GM21528 (cell line): ENCODE data around the gene TNIP2.

Experiments used
- ATAC-seq: cut with Tn5 transposase; IDR thresholded peaks from one replicate; pipeline ENCODE4 v1.9.1; 2021; ENCODE audit warnings: mild to moderate bottlenecking, moderate library complexity; ENCODE audit not compliant: unreplicated experiment, low FRiP score

The TNIP2 gene

DNA sequence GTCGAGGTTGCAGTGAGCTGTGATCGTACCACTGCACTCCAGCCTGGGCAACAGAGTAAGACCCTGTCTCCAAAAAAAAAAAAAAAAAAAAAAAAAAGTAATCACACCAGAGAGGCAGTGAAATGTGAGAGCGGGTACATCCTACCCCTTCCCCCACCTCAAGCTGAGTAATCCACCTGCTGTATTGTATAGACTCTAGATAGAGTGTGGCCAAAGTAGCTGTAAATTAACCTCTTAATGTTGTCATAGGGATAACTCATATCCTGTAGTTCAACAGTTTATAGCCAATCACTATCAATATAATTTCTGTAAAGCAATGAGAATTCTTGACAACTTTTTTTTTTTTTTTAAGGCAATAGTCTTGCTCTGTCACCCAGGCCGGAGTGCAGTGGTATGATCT, 30.8 kb downstream of the TNIP2 start:
- no peak for ATAC-seq

DNA sequence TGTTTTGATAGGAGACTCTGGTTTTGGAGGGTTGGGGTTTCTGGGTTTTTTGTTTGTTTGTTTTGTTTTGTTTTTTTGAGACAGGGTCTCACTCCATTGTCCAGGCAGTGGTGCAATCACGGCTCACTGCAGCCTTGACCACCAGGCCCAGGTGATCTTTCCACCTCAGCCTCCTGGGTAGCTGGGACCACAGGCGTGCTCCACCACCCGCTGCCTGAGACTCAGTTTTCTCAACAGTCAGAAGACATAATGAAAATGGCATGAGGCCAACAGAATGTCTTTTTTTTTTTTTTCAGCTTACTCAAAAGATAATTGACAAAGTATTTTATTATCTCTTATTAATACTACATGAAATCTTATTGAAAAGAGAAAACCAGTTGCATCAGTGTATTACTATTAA, 32.4 kb downstream of the TNIP2 start:
- no peak for ATAC-seq

DNA sequence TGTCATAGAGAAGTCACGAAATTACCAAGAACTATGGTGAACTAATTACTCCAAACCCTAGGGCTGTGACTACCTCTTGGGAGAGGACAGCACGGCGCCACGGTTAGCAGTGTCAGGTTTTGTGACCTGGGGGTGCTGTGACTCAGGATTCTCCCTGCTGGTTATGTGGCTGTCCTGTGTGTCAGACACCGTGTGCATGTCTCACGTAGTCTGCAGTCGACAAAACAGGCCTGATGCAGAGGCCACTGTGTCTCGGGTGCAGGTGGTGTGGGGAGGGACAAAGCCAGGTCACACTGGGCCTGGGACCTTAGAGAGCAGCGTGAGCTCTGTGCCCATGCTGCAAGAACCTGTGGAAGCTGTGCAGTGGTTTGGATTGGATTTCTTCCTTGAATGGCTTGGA, 34.1 kb downstream of the TNIP2 start:
- no peak for ATAC-seq

DNA sequence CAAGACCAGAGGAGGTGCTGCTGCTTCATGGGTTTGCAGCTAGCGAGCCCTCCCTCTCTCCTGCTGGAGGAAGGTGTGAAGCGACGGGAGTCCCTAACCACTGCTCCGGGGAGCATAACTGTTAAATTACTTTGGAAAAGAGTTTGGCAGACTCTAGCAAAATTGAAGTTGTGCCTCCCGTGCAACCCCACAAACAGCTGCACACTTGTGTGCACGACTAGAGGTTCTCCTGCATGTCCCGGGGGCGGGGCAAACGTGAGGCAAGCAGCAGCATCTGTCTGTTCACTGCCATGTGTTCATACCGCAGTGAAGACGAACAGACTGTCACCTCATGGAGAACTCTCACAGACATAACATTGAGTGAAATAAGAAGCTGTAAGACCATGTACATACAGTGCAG, 34.5 kb downstream of the TNIP2 start:
- no peak for ATAC-seq

DNA sequence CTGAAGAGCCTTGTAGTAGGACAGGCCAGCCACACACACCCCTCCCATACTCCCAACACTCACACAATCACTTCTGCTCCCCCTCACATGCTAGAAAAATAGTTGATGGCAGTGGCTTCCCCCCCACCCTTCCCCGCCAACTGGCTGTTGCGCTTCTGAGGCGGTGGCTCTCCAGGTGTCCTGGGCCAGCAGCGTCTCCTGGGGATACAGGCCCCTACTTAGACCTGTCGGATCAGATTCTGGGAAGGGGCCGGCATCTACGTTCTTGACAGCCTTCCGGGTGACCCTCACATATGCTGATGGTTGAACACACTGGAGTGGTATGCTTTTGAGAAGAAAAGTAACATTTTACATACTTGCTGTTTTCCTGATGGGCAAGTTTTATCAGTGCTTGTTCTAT, 39.9 kb downstream of the TNIP2 start:
- no peak for ATAC-seq

DNA sequence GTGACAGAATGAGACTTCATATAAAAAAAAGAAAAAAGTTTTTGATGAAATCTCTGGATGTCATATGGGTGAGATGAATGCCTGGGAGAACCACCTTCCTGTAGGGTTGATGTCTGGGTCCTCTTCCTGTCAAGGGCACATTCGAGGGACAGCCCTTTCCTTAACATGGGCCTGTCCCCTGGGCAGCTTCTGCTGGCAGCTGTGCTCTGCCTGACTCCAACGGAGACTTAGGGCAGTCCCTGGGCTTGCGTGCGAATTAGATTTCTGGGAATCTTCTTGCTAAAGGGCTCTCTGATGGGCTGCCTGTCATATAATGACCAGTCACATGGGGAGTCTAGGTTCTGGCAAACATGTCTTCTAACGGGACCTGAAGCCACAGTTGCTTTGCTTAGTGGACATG, 40.7 kb downstream of the TNIP2 start:
- ATAC-seq, result no peak

DNA sequence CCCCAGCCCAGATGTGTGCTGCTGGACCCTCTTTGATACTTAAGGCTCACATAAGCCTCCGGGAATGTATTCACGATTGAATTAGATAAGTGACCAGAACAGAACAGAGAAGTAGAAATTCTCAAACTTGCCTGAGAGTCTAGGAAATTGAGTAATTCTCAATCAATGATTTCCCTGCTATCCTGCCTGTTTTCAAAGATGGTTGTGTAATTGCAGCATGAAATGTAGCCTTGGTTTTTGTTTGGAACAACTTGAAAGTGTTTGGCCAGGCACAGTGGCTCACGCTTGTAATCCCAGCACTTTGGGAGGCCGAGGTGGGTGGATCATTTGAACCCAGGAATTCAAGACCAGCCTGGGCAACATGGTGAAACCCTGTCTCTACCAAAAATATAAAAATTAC, 41.2 kb downstream of the TNIP2 start:
- no peak for ATAC-seq

DNA sequence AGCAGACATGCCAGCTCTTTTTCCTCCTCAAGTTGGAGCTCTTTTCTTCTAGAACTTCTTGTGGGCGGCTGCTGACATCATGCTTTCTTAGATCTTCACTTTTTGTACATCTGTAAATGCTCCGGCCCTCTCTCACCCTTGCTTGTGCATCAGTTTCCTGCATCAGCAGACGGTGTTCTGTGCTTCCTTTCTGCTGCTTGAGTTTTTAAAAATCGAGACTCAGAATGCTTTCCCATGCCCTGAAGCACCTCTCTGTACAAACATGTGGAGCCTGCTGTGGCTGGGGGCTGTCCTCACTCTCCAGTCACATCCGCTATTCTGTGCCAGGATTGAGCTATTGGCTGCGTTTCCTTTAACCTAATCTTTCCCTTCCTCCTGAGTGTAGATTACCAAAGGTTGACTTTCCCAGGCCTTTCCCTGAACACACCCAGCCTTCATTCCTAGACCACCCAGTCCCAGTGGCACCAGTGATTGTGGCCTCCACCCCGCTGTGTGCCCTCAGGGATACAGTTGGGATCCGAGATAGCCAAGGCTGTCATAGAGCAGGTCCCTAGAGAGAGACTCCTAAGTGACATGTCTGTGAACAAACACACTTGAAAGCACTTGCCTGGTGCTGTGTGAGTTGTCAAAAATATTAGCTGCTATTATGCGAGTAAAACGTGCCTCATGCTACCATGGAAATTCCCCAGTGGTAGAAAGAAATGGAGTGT, 41.9 kb downstream of the TNIP2 start:
- no peak for ATAC-seq

DNA sequence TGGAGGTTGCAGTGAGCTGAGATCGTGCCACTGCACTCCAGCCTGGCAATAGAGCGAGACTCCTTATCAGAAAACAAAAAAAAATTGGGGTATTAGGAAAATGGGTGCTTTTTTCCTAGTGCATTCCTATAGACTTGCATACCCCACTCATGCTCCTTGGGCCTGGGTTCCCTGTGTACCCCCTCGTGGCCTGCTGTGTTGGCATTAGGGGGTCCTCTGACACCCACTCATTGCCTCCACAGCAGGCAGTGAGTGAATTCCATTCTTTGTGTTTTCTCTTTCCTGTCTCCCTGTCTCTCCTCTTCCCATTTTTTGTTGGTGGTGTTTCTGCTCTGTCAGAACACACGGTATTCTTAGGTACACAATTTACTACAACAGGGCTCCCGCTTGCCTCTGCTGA, 42.8 kb downstream of the TNIP2 start:
- ATAC-seq, result no peak

DNA sequence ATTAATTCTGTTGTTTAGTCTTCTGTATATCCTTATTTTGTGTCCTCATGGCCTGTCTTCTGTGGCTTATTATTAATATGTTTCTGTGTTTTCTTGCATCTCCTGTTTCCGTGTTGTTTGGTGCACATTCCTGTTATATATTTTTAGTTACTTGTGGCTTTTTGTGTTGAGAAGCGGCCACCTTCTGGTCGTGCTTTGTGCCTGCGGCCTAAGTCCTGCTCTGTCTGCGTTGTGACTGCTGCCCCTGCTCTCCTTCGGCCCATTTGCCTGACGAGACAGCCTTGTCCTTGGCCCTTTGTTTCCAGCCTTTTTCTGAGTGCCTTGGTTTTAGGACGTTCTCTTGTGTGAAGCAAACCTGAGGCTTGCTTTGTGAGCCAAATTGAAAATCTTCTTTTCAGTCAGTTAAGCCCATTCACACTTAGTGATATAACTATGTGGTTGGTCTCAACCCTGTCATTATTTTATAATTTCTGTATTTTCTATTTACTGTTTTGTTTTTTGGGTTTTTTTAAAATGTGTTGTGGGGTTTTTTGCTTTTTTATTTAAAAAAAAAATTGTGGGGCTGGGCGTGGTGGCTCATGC, 43.8 kb downstream of the TNIP2 start:
- ATAC-seq, result no peak

DNA sequence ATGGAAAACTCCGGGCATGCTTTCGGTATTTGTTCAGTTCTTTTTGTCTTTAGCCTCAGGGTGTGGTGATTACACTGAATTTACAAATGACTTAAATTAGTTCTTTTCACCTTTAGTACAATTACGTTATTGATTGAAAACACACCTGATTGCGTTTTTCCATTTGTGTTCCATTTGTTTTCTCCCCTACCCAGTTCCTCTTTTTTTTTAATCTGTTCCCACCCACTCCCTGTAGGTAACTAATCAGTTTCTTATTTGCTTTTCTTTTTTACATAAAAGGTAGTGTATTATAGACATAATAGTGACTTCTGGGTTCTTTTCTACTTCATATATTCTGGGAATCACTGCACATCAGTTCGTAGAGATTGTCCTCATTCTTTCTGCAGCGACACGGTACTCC, 53.4 kb downstream of the TNIP2 start:
- no peak for ATAC-seq

DNA sequence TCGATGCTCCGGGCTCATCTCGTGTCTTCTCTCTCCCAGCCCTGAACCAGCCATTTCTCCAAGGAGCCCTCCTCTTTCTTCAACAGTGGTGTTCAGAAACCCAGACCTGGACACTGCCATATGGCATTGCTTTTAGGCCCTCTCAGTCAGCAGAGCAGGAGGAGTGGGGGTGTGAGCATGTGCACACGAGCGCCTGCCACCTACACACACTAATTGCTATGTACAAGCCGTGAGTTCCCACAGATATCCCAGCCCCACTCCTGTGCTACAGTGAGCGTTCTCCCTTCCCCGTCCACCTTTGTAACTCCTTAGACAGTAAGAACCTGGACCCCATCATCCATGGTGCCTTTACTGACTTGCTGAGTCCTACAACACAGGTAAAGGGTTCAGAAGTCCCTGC, 53.8 kb downstream of the TNIP2 start:
- ATAC-seq, result no peak

DNA sequence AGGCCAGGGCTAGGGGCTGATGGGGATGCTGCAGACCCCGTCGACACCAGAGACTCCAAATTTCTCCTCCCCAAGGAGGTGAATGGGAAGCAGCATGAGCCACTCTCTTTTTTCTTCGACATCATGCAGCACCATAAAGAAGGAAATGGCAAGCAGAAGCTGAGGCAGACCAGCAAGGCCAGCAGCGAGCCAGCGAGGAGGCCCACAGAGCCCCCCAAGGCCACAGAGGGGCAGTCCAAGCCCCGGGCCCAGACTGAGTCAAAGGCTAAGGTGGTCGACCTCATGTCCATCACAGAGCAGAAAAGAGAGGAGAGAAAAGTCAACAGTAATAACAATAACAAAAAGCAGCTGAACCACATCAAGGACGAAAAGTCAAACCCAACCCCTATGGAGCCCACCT, 56.1 kb downstream of the TNIP2 start:
- no peak for ATAC-seq

DNA sequence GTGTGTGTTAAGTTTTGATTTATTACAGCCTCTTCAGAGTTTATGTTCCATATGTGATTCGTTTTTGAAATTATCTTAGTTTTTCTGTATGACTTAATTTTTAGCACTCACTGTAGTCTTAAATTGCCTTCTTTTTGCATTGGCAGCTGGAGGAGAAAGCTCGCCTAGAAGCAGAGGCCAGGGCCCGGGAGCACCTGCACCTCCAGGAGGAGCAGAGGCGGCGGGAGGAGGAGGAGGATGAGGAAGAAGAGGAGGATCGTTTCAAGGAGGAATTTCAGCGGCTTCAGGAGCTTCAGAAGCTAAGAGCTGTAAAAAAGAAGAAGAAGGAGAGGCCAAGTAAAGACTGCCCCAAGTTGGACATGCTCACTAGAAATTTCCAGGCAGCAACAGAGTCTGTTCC, 56.6 kb downstream of the TNIP2 start:
- ATAC-seq, result no peak

DNA sequence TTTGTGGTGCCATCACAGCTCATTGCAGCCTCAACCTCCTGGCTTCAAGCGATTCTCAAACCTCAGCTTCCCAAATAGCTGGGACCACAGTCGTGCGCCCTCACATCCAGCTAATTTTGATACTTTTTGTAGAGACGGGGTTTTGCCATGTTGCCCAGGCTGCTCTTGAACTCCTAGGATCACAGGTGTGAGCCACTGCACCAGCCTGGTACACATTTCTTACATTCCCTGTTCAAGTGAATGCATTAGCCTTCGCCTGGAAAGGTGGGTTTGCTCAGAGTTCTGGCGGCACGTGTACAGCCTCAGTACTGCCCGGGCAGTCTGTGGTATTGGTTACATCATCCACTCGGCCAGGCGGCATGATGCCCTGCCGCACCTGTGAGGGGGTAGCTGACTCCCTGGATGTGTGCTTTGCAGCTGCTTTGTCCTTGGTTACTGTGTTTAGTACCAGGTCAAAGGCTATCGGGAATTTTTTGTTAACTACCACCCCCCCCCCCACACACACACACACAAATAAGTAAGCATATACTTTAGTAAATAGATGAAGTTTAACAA, 57.1 kb downstream of the TNIP2 start:
- ATAC-seq, result no peak

DNA sequence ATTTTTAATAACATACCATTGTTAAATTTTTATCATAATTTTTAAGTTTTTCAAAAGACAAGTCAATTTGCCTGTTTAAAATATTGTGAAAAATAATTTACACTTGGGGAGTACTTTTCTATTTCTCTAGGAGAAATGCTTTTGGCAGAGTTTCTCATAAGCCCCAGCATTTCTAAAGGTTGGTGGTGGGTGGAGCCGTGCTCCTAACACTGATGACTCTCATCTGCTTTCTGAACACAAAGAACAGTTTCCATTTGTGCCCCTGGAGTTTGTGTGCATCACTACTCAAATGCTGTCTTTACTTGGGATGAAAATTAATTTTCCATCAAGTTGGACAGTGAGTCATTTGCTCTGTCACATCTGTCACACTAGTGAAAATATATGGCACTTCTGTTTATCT, 57.6 kb downstream of the TNIP2 start:
- ATAC-seq, result no peak

DNA sequence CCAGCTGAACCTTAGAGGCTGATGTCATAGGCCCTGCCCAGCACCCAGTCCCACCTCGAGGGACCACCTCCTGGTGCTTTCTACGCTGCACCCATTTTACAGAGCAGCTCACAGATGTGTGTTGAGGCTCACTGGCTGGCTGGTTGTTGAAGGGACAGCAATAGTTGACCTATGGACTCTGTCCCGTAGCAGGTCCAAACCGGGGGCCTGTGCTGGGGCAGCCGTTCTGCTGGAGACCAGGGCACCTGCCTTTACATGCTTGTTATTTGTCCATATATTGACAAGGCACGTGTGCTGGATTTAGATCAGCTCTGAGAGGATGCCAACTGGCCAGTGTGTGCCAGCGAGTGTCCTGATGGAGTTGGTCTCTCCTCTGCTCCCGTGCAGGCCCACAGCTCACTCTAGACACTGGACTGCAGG, 58.1 kb downstream of the TNIP2 start:
- no peak for ATAC-seq

DNA sequence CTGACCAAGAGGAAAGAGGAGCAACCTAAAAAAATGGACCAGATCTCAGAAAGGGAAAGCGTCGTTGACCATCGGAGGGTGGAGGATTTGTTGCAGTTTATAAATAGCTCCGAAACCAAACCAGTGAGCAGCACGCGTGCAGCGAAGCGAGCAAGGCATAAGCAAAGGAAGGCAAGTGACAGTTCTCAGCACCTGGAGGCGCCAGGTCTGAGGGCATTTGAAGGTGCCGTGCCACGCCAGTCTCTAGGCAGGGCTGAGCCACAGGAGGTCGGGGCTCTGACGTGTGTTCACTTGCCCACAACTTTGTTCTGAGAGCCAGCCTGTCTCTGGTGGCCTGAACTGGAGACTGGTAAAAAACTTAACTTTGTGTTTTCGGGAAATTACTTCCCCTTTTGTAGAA, 59.7 kb downstream of the TNIP2 start:
- peak; percentile 91 for ATAC-seq

DNA sequence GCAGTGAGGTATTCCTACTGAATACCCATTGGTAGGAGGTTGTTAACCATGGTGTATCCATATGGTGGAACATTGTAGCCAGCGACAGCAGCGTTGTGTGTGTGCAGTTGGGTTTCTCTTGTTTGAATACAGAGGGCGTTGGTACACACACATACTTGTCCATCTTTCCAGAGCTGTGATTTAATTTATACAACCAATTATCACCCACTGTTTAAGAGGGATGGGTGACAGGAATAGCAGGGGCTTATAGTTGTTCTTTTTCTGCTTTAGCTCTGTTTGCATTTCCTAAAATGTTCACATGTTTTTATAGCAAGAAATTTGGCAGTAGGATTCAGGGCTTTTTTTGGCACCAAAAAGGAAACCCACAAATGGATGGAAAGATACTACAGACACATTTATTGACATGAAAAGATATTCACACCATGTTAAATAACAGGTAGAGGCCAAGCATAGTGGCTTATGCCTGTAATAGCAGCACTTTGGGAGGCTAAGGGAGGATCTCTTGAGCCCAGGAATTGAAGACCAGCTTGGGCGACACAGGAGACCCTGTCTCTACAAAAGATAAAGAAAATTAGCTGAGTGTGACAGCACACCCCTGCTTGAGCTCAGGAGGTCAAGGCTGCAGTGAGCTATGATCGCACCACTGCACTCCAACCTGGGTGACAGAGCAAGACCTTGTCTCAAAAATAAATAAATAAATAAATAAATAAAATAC, 60.6 kb downstream of the TNIP2 start:
- no peak for ATAC-seq

DNA sequence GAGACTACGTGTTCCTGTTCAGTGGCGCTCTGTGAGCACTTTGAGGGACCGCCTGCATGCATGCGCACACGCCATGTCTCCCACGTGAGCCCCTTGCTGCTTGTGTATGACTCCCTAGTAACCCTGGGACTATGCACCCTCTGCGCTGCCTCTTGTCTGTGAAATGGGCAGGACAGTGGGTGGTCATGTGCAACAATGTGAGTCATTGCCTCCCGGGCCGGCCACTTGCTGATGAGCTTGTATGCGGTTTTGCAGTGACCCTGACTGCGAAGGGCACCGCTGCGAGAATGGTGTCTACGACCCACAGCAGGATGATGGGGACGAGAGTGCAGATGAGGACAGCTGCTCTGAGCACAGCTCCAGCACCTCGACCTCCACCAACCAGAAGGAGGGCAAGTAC, 61.4 kb downstream of the TNIP2 start:
- no peak for ATAC-seq

DNA sequence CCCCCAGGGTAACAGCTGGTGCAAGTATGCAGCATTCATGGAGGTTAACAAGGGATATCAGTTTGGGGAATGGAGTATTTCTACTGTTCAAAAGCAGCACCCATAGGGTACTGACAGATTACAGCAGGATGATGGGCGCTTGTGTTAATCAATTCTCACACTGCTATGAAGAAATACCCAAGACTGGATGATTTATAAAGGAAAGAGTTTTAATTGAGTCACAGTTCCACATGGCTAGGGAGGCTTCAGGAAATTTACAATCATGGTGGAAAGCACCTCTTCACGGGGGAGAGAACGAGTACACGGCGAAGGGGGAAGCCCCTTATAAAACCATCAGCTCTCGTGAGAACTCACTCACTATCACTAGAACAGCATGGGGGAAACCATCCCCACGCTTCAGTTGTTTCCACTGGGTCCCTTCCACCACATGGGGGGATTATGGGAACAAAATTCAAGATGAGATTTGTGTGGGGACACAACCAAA, 64.1 kb downstream of the TNIP2 start:
- ATAC-seq, result no peak
